ENCODE measurements around the gene RHPN2.
"Not testable (repeated sequence)": the region's sequence is repeated elsewhere in the genome, so short reads cannot be mapped to it uniquely, and the experiment has no call there.

DNA sequence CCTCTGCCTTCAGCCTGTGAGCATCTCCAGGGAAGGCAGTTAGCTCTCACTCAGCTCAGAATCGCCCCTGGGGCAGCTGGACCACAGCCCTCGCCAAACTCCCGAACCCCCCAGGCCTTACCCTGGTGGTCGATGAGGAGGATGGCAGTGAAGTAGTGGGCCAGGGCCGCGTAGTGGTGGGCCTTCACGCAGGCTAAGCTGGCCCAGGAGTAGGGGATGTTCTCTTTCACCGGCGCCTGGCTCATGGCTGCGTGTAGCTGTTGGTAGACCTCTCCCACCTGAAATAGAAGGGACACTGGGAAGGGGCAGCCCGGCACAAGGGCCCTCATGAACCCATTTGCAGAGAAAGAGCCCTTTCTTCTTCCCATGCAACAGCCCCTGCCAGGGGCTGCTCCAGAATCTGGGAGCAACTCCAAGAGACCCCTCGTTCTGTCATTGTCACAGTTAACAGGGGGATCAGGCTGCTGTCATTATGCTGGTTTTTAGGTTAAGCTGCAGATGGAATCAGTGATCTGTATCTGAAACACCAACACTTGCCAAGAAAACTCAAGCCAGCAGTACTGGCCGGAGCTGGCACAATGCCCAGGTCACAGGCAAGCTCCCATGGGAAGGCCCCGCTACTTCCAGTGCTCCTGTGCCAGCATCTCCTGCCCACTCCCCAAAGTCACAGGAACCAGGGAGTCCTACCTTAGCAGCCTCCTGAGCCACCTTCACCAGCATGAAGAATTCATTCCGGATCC lies 62.4 kb downstream of the RHPN2 start:
- not testable (repeated sequence) for TF ChIP-seq POLR2A (IDR thresholded peaks at IDR 0.05)
- TF ChIP-seq, protein P1, sequence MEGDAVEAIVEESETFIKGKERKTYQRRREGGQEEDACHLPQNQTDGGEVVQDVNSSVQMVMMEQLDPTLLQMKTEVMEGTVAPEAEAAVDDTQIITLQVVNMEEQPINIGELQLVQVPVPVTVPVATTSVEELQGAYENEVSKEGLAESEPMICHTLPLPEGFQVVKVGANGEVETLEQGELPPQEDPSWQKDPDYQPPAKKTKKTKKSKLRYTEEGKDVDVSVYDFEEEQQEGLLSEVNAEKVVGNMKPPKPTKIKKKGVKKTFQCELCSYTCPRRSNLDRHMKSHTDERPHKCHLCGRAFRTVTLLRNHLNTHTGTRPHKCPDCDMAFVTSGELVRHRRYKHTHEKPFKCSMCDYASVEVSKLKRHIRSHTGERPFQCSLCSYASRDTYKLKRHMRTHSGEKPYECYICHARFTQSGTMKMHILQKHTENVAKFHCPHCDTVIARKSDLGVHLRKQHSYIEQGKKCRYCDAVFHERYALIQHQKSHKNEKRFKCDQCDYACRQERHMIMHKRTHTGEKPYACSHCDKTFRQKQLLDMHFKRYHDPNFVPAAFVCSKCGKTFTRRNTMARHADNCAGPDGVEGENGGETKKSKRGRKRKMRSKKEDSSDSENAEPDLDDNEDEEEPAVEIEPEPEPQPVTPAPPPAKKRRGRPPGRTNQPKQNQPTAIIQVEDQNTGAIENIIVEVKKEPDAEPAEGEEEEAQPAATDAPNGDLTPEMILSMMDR (IDR thresholded peaks at IDR 0.05), result not testable (repeated sequence)
